Endothelial cell of hepatic sinusoid (primary cell): ENCODE results near the gene TEX53.

Experiments
- in situ Hi-C: cut with HindIII; loops from 2 replicates; pipeline ENCODE4 v1.10.0; 2017; ENCODE audit warnings: low sequenced_read_pairs

Gene TEX53

GRCh38 chr9:114681594-114682332, 24.2 kb upstream of the TEX53 start, which contains the start of gene TEX48:
Gene TEX48, minus strand, starts transcription at chr9:114682192. Its CDS starts 10,469 bp downstream, at chr9:114671723.
- in situ Hi-C loops: no loop called here

GRCh38 chr9:114680259-114681001, 22.8 kb upstream of the TEX53 start:
- in situ Hi-C loops: no loop called here

DNA sequence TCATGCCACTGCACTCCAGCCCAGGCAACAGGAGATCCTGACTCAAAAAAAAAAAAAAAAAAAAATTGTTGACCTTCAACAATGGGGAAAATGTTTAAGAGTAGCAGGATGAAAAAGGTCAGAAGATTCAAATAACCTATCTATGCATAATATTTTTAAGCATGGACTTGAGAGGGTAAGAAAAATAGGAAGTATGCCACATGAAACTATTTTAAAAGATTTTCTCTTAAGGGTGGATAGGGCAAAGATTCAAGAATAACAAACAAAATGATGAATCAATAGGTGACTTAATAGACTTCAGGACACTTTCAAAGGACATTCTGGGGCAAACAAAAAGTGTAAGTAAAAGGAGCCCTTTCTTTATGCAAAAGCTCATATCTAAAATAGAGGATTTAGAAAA, 21.2 kb upstream of the TEX53 start:
- in situ Hi-C loops: no loop called here

DNA sequence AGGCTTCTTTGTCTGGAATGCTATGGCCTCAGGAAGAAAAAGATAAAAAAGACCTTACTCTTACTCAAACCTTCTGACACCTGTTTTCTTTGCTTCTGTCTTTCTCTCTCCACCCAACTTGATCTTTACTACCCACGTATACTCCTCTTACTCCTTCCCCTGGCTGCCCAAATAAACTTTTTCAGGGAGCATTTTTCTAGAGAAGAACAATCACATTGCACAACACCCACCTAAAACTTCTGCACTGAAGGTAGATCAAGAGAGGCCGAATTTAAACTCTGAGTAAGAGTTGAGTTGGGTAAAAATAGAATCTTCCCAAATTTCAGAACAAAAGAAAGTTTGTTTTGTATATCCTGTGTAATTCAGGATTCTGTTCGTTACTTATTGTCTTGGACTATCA, 20.5 kb upstream of the TEX53 start:
- in situ Hi-C loops: no loop called here

GRCh38 chr9:114677418-114677817, 19.8 kb upstream of the TEX53 start:
- in situ Hi-C loops: no loop called here

GRCh38 chr9:114676901-114677300, 19.3 kb upstream of the TEX53 start:
- in situ Hi-C loops: no loop called here

DNA sequence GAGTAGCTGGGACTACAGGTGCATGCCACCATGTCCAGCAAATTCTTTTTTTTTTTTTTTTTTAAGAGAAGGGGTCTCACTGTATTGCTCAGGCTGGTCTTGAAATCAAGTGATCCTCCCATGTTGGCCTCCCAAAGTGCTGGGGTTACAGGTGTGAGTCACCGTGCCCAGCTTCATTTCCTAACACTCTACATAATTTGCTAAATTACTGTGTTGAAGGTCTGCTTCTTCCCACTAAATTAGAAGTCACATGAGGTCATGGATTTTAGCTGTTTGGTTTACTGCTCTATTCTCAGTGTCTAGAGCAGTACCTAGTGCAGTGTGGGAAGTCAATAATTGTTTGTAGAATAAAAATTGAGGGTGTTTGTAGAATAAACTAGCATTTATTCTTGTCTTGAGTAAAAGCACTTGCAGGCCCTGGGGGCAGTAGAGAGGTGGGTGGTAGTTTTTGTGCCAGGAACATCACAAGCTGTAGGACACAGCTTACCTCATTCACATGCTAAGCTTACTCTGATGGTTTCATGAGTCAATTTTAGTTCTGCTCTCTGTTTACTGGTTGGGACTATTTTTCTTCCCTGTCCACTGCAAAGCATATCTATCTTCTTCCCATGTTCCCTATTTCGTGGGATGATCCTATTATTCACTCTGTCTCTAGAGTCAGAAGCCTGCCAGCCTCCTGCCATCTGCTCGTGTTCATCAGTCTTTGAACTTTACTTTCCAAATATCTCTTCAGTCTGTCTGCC, 17.4 kb upstream of the TEX53 start:
- in situ Hi-C loops: no loop called here

DNA sequence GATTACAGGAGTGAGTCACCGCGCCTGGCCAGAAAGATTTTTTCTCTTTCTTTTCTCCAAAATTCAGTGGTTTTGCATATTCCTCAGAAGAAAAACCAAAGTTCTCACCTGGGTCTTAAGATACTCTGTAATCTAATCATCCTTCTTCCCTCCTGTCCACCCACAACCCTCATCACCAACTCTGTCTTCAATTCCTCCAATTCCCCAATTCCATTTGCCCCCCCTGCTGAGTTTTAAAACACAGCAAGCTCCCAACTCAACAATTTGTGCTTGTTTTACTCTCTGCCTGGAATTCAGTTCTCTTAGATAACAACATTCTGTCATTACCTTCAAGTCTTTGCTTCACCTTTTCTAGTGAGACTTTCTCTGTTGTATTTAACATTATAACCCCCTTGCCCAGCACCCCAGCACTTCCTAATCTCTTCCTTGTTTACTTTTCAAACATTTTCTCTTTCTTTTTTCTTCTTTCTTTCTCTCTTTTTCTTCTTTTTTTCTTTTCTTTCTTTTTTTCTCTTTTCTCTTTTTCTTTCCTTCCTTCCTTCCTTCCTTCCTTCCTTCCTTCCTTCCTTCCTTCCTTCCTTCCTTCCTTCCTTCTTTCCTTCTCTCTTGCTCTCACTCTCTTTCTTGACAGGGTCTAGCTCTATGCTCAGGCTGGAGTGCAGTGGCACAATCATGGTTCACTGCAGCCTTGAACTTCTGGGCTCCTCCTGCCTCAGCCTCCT, 16.6 kb upstream of the TEX53 start:
- in situ Hi-C loops: no loop called here

- in situ Hi-C loops: no loop called here
Observed at GRCh38 chr9:114671605-114672004, 14.0 kb upstream of the TEX53 start.

- in situ Hi-C loops: loop anchor here (5.0 to 10.0 kb wide), 3 partner anchors 83 to 352 kb away; partner anchors contain the start of gene ATP6V1G1
Observed at GRCh38 chr9:114669961-114670360, 12.4 kb upstream of the TEX53 start.

DNA sequence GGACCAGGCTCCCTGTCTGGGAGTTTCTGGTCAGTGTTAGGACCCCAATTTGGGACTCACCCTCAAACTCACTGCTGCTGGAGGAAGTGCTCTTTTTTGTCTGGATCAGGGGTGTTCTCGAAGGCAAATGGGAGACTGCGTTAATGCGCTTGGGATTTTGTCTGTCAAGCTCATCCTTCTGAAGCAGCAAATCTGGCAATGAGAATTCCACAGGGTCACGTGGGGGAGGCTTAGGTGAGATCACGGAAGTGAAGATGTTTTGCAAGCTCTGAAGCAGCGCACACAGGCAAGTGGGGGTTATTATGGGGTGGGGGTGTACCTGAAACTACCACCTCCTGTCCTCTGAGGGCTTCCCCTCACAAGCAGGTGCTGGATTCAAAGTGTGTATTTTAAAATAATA, 10.5 kb upstream of the TEX53 start:
- in situ Hi-C loops: loop anchor here (5.0 to 10.0 kb wide), 3 partner anchors 81 to 354 kb away; partner anchors contain the start of gene ATP6V1G1

GRCh38 chr9:114666851-114667250, 9.2 kb upstream of the TEX53 start:
- in situ Hi-C loops: loop anchor here (5.0 to 10.0 kb wide), 3 partner anchors 80 to 355 kb away; partner anchors contain the start of gene ATP6V1G1

- in situ Hi-C loops: loop anchor here (5.0 to 10.0 kb wide), 3 partner anchors 79 to 356 kb away; partner anchors contain the start of gene ATP6V1G1
Observed at GRCh38 chr9:114666401-114666800, 8.8 kb upstream of the TEX53 start.

GRCh38 chr9:114664181-114664580, 6.6 kb upstream of the TEX53 start:
- in situ Hi-C loops: loop anchor here (10.0 kb wide), 1 partner anchor 251 kb away; no protein-coding TSS in a partner anchor

DNA sequence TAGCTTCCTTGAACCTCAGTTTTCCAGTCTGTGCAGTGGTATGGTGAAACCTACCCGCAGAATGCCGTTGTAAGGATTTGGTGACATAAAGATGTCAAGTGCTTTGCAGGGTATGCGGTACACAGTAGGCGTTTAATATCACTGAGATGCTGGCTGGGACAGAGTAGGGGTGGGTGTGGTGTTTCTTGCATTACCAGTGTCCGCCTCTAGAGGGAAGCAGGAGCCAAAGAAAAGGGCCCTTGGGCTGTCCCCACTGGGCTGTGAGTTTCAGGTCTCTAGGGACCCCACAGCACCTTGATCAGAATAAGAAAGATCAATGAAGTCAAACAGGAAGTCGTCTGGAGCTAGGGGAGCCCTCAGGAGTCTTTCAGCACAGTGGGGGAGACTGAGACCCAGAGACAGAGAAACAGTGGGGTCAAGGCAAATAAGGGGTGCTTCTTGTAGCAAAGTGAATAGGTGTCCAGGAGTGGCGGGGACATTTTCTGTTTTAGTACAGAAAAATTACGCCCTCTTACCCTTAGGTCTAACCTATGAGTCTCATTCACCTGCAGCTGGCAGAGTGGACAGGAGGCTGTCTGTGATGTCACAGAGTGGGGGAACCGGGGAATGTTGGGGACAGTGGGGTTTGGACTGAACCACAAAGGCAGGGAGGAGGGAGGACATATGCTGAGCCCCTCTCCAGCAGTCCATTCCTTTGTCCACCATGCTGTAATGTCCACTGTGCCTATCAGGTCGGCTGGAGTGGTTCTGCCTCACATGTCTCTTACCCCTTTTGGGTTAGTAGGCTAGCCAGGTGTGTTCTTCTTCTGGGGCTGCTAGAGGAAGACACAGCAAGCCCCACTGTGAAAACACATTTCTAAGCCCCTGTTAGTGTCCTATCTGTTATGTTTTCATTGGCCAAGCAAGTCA, 4.7 kb upstream of the TEX53 start:
- in situ Hi-C loops: loop anchor here (10.0 kb wide), 1 partner anchor 252 kb away; no protein-coding TSS in a partner anchor

- in situ Hi-C loops: loop anchor here (5.0 kb wide), 1 partner anchor 244 kb away; no protein-coding TSS in a partner anchor
Observed at GRCh38 chr9:114656301-114656700, 1.3 kb downstream of the TEX53 start.

DNA sequence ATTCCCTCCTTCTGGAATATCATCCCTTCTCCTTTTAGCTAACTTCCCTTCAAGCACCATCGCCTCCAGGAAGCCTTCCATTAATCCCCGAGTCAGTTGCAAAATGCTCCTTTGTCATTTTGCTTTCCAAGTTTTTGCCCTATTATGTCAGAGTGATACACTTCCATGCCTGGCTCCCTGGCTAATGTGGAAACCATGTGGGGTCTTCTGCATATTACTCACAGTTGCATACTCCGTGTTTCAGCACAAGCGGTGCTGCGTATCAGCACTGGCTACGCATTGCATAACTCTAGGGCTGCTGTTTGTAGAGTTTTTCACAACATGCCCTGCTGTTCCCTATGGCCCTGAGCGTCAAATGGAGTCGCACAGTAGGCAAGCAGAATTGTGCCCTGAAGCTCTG, 1.9 kb downstream of the TEX53 start:
- in situ Hi-C loops: loop anchor here (5.0 kb wide), 1 partner anchor 243 kb away; no protein-coding TSS in a partner anchor

DNA sequence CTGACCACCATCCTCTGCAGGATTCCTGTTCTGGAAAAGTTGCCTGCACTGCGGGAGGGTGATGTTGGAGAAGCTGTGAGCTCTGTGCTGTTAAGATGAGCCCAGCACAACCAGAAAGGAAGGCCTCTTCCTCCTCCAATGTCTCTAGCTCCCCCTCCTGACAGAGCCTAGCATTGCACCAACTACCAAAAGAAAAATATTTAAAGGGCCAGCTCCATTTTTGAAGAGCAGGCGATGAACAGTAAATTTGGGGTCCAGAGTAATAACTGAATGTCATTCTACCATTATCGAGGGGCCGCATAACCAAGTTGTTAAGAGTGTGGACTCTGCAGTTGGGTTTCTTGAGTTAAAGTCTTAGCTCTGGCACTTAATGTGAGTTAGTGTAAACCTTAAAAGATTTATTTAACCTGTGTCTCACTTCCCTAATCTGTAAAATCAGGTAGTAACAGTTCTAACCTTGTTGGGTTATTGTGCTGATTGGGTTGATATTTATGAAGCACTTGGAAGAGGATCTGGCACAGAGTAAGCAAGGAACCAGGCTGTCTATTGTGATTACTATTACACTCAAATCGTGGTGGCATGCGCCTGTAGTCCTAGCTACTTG, 3.9 kb downstream of the TEX53 start:
- in situ Hi-C loops: no loop called here
